NCI-H187 treated with DMSO at 0.1 percent for 48 hours (cell line): Measurements from ENCODE around the gene MEX3A.
"Not testable (repeated sequence)": the region's sequence is repeated elsewhere in the genome, so short reads cannot be mapped to it uniquely, and the experiment has no call there.

Experiments used
- DNase-seq: peaks from one replicate; lab custom pipeline; 2025; lab: John Stamatoyannopoulos, UW

MEX3A gene

GRCh38 chr1:156078728-156079127 lies 3.5 kb downstream of the MEX3A start:
- DNase-seq: no peak

- no peak for DNase-seq
Observed at GRCh38 chr1:156077430-156077760, 4.9 kb downstream of the MEX3A start.

GRCh38 chr1:156076609-156077429 lies 5.4 kb downstream of the MEX3A start:
- DNase-seq: no peak

DNA sequence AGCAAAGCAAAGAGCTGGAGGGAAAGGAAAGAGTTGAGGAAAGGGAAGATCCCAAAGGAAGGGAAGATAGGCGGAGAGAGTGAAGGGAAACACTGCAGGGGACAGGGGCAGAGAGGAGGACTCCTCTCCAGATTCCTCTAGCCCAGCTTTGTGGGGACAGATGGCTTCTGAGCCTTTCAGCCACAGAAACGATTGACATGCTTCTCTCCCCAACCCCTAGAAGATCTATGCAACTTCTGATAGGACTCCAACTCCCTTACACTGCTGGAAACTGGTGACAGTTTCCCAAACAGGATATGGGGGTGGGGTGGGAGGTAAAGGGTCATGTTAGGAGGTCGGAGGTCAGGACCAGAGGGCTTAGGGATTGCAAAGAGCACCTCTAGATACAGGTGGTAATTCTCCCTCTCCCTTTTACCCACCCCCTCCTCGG lies 6.5 kb downstream of the MEX3A start:
- no peak for DNase-seq

- DNase-seq: no peak
Observed at GRCh38 chr1:156075162-156075561, 7.1 kb downstream of the MEX3A start.

DNA sequence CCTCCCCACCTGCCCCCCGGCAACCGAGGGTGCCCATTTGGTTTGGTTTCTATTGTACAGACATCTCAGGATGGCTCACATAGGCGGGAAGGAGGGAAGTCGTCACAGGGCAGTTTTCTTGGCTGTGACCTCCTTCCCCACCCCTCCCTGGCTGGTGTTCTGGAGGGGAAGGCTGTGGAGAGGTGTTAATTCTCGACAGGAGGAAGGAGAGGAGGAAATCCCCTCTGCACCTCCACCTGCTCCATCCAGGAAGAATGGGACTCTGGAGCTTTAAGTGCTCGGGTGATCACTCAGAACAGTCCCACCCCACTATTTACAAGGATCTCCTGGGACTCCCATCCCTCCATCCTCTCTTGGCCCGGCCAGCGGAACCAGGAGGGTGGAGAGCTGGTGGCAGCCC lies 7.6 kb downstream of the MEX3A start:
- no peak for DNase-seq

DNA sequence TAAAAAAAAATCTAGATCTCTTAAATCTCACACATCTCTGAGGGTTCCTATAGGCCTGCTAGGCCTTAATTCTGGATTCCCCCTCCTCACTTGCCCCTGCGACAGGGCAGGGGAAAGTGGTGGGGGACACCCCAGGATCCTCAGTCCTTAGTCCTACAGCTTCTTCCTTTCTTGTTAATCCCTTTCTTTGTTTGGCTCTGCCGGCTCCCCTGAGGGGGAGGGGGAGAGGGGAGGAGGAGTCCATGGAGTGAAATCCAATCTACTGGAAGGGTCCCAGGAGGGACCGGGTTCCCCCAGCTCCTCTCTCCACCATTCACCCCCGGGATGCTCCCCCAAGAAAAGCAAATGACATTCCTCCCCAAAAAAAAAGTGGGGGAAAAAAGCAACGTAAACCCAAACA lies 8.5 kb downstream of the MEX3A start:
- DNase-seq: no peak

DNA sequence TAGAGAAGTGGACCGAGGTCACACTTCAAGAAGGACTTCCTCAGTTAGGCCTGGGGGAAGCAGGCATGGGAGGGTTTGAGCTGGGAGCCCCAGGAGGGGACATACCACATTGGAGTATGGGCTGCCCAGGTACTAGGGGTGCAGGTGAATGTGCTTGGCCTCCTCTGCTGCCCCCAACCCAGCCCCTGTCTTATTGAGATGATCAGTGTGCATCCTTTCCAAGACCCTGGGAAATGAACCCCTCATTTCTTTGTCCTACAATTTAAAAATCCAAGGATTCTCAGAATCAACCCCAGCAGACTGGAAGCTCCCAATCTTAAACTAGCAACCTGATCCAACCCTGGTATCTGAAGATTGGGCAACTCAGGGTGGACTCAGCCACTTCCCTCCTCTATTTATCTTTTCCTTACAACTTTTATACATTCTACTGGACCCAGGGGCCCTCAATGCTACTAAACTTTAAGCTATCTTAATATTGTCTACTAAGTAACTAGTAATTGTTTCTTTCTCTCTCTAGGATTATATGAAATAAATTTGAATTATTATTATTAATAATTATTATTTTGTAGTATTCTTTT lies 9.1 kb downstream of the MEX3A start:
- DNase-seq: no peak

- no peak for DNase-seq
Observed at GRCh38 chr1:156072251-156072650, 10.0 kb downstream of the MEX3A start.

DNA sequence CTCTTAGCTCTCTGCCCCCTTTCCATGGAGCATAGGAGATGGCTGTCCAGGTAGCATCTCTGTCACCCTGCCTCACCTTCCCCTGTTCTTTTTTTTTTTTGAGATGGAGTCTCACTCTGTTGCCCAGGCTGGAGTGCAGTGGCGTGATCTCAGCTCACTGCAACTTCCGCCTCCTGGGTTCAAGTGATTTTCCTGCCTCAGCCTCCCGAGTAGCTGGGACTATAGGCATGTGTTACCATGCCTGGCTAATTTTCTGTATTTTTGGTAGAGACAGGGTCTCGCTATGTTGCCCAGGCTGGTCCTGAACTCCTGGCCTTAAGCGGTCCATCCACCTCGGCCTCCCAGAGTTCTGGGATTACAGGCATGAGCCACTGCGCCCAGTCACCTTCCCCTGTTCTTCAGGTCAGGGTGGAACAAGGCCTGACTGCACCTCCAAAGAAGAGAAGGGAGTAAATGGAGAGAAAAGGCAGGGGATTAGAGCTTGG lies 10.9 kb downstream of the MEX3A start:
- DNase-seq: not testable (repeated sequence)

GRCh38 chr1:156070548-156070947 lies 11.7 kb downstream of the MEX3A start:
- DNase-seq: no peak

DNA sequence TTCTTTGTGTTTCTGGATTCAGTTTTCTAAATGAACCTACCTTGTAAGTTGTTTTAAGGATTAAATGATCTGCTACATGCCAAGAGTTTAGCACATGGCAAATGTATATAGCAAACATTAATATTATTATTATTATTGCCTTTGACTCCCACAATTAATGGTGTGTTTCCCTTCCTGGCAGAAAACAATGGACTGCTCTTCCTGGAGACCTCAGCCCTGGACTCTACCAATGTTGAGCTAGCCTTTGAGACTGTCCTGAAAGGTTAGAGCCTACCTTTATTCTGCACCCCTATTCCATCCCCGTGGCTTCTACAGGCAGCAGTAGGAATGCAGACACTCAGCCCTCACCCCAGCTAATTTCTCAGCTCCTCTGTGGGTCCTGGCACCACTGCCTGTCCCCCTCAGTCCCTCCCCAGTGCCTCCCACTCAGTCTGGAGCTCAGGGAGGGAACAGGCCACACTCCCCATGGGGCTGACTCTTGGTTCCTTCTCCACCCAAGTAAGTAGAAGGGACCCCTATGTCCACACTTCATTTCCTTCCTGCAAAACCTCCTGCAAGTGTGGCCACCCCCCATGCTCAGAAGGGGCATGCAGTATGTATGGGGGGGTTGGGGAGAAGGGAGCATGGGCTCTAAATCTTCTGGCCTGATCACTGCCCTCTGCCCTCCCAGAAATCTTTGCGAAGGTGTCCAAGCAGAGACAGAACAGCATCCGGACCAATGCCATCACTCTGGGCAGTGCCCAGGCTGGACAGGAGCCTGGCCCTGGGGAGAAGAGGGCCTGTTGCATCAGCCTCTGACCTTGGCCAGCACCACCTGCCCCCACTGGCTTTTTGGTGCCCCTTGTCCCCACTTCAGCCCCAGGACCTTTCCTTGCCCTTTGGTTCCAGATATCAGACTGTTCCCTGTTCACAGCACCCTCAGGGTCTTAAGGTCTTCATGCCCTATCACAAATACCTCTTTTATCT lies 12.5 kb downstream of the MEX3A start:
- no peak for DNase-seq

DNA sequence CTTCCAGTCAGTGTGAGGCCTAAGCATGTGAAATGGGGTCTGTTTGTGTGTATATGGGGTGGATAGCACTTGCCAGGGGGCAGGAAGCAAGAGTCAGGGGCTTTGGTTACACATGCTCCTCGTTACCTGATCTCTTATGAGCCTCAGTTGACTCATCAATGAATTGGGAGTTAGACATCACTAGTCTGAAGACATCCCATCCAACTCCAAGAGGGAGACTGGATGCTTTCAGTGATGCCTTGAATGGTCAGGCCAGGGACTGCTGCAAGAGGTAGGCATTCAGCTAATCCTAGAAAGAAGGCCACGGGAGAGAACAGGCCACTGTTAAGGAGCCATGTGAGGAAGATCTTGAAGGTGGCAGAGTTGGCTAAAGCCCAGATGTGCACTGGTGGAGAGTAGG lies 15.0 kb downstream of the MEX3A start:
- no peak for DNase-seq

- no peak for DNase-seq
Observed at GRCh38 chr1:156065871-156066270, 16.4 kb downstream of the MEX3A start.

GRCh38 chr1:156065212-156065611 lies 17.1 kb downstream of the MEX3A start:
- no peak for DNase-seq

- DNase-seq: no peak
Observed at GRCh38 chr1:156064615-156065014, 17.6 kb downstream of the MEX3A start.

DNA sequence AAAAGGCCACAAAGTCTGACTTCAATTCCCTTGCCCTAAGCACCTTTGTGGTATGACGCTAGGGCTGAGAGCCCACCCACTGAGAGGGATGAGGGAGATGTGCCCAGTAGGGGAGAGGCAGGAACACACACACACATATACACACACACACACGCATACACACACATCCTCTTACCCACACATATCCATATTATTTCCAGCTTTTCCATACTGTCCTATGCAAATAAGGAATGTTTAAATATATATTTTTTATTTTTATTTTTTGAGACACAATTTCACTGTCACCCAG lies 18.3 kb downstream of the MEX3A start:
- no peak for DNase-seq

DNA sequence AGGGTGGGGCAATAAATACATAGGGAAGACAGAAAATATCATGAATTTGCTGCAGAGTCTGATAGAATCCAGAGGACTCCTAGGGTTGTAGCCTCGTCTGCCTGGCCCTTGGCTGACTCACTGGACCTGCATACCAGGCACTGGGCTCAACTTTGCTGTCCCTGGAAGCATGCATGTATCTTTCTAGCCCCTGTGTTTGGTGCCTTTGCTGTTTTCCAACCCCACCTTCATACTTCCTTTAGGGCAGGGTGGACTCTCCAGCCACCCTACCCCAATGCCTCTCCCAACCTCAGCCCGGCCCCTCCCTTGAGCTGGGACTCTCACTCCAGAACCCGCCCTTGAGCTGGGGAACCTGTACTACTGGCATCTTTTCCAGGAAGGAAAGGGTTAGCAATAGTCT lies 20.1 kb downstream of the MEX3A start:
- DNase-seq: no peak

GRCh38 chr1:156060937-156061636 lies 21.2 kb downstream of the MEX3A start, which contains the start of gene RAB25:
Gene RAB25 (plus strand): TSS chr1:156061160. CDS start chr1:156061401, 241 bp downstream.
- no peak for DNase-seq

DNA sequence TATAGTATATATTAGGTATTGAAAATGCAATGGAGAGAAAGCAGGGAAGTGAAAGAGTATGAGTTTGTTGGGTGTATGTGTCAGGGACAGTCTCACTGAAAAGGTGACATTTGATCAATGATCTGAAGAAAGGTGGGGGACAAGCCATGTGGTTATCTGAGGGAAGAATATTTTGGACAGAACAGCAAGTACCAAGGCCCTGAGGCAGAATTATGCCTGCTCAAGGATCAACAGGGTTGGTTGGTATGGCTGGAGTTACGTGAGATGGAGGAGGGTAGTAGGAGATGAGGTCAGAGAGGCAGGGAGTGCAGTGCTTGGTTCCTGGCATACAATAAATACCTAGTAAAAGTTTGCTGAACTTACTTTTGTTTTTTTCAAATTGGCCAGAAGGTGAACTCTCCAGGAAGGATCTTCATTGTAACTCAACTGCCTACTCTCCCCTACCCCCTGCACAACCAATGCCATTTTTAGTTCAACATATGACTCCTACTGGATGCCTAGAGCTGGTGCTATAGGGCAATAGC lies 25.9 kb downstream of the MEX3A start:
- no peak for DNase-seq

- DNase-seq: no peak
Observed at GRCh38 chr1:156055281-156056048, 26.8 kb downstream of the MEX3A start.
